ENCODE results near the gene HNRNPAB.

The HNRNPAB gene

GRCh38 chr5:178204182-178204934 is at the start of gene HNRNPAB:
Gene HNRNPAB, plus strand, starts transcription at chr5:178204533. Its CDS starts 305 bp downstream, at chr5:178204838.
- Mint-ChIP-seq H3K27me3 (no peaks in the 10 kb centered on the region), H3K27ac (peak within 1 kb of the TSS; percentile 100), H3K36me3 (peaks cover 24% of the 10 kb centered on the region), H3K4me1 (peaks cover 34% of the 10 kb centered on the region), H3K9me3 (no peaks in the 10 kb centered on the region), H3K4me3 (peak within 1 kb of the TSS; percentile 99)

DNA sequence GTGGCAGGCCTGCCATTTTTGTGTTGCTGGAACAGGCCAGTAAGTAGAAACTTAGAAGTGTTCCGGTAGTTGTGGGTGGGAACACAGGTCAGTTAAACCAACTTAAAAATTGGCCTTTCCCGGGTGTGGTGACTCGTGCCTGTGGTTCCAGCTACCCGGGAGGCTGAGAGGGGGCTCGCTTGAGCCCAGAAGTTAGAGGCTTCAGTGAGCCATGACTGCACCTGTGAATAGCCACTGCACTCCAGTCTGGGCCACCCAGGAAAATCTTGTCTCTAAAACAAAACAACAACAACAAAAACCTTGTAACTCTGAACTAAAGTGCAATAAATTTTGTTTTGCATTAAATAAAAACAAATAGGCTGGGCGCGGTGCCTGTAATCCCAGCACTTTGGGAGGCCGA is 49.3 kb upstream of the HNRNPAB start:
- H3K27ac Mint-ChIP-seq = no peak overlapping the region
- no peak overlapping the region for H3K4me3 Mint-ChIP-seq
- H3K36me3 Mint-ChIP-seq = peaks cover 11% of the 10 kb centered on the region
- no peaks in the 10 kb centered on the region for H3K9me3 Mint-ChIP-seq
- H3K27me3 Mint-ChIP-seq = no peaks in the 10 kb centered on the region
- H3K4me1 Mint-ChIP-seq = peaks cover 35% of the 10 kb centered on the region

DNA sequence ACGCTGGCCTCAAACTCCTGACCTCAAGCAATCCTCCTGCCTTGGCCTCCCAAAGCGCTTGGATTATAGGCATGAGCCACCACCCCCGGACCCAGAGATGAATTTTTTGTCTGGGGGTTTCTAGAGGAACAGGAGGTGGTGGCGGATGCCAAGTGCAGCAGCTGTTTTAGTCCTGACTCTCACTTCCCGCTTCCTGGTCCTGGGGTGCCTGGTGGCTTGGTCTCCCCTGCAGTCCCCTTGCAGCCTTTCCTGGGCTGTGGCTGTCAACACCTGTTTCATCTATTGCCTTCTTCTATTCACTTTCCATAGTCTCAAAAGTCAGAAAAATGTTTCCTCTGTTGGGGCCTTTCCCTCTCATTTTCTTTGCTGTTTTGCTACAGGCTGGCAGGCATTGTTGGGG is 44.2 kb upstream of the HNRNPAB start:
- H3K4me1 Mint-ChIP-seq = peaks cover 6% of the 10 kb centered on the region
- no peaks in the 10 kb centered on the region for H3K9me3 Mint-ChIP-seq
- H3K27me3 Mint-ChIP-seq = peaks cover 11% of the 10 kb centered on the region
- H3K27ac Mint-ChIP-seq = no peak overlapping the region
- H3K36me3 Mint-ChIP-seq = no peaks in the 10 kb centered on the region
- no peak overlapping the region for H3K4me3 Mint-ChIP-seq

DNA sequence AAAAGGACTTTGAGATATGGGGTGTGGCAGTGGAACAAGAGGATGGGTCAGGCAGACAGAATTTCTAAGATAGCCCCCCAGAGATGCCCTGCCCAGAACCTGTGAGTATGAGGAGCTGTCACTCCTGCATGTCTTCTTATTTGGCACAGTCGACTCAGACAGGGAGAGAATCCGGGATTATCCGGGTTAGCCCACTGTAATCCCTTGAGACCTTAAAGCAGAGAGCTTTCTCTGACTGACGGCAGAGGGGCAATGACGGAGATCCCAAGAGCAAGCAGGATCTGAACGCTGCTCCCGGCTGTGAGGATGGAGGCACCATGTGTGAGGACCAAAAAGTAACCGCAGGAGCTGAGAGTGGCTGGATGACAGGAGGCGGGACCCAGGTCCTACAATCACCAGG is 41.9 kb upstream of the HNRNPAB start:
- no peaks in the 10 kb centered on the region for H3K9me3 Mint-ChIP-seq
- peaks cover 11% of the 10 kb centered on the region for H3K27me3 Mint-ChIP-seq
- H3K4me3 Mint-ChIP-seq = no peak overlapping the region
- no peak overlapping the region for H3K27ac Mint-ChIP-seq
- H3K4me1 Mint-ChIP-seq = peaks cover 6% of the 10 kb centered on the region
- no peaks in the 10 kb centered on the region for H3K36me3 Mint-ChIP-seq

DNA sequence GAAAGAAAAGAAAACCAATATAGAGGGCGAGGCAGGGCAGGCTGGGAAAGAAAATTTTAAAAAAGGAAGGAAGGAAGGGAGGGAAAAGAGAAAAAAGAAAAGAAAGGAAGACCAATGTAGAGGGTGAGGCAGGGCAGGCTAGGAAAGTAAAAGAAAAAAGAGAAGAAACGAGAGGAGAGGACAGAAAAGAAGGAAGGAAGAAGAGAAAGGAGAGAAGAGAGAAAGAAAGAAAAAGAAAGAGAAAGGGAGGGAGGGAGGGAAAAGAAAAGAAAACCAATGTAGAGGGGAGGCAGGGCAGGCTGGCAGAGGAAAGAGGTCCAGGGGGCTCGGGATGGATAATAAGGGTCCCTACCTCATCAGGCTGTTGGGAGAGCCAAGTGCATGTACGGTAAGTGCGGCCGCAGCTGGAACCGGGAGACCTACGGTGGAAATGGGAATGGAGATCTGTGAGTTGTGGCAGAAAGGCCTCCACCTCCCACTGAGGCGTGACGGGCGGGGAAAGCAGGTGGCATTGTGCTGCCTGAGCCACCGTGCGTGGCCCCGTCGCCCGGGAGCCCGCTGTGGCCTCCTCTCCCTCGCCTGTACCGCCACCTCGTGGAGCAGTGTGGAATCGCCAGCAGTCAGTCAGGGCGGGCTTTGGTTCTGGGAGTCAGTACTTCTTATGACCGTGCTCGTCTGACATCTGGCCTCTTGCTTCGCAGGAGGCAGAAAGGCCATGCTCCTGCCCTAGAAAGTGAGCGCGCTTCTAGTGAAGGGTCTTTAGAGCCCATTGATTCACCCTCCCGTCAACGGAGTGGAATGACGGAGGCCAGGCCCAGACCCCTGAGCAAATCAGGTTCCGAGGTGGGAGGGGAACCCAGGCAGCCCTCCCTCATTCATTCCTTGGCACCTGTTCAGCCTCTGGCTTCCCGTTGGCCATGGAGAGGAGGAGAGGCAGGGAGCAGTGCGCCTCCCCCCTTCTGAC is 40.3 kb upstream of the HNRNPAB start:
- H3K27me3 Mint-ChIP-seq = peaks cover 11% of the 10 kb centered on the region
- no peaks in the 10 kb centered on the region for H3K36me3 Mint-ChIP-seq
- H3K27ac Mint-ChIP-seq = no peak overlapping the region
- peaks cover 6% of the 10 kb centered on the region for H3K4me1 Mint-ChIP-seq
- H3K4me3 Mint-ChIP-seq = peak overlapping the region; percentile 52
- H3K9me3 Mint-ChIP-seq = no peaks in the 10 kb centered on the region

DNA sequence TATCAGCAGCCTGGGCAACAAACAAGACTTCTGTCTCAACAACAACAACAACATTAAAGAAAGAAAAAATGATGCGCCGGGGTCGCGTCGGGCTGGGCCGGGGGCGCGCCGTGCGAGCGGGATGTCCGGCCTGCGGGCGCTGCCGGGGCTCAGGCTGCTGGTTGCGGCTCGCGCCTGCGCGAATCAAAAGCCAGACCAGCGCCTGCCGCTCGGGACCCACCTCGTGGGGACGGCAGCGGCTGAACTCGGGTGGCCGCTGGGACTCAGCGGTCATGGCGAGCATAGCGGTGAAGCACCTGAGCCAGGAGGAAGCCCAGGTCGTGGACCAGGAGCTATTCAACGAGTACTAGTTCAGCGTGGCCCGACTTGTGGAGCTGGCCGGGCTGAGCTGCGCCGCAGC is 38.8 kb upstream of the HNRNPAB start:
- Mint-ChIP-seq H3K27ac (no peak overlapping the region), H3K27me3 (peaks cover 11% of the 10 kb centered on the region)

DNA sequence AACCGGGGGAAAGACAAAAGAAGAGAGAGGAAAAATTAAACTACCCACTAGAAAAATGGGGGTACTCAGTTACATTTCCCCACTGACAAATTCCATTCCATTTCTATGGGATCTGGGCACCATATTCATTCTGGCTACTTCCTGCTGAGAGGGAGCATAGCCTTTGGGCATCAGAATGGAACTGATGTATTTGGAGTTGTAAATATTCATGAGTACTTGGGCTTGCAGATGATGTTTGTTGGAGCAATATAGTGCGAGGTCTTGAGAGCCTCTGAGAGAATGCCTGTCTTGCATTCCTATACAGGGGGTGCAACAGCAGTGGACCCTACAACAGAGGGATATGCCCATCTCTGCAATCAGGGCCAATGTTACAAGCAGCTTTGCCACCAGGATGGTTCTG is 33.9 kb upstream of the HNRNPAB start:
- Mint-ChIP-seq H3K9me3 (no peaks in the 10 kb centered on the region), H3K27me3 (no peaks in the 10 kb centered on the region), H3K27ac (no peak overlapping the region), H3K4me3 (no peak overlapping the region), H3K4me1 (no peaks in the 10 kb centered on the region), H3K36me3 (no peaks in the 10 kb centered on the region)

More for the DNA sequence above, 38.8 kb upstream of the HNRNPAB start:
- Mint-ChIP-seq H3K4me3 (no peak overlapping the region), H3K4me1 (peaks cover 6% of the 10 kb centered on the region), H3K36me3 (no peaks in the 10 kb centered on the region), H3K9me3 (no peaks in the 10 kb centered on the region)

GRCh38 chr5:178174456-178174855 is 29.9 kb upstream of the HNRNPAB start:
- Mint-ChIP-seq H3K27ac (no peak overlapping the region), H3K27me3 (no peaks in the 10 kb centered on the region), H3K4me3 (no peak overlapping the region), H3K4me1 (no peaks in the 10 kb centered on the region), H3K9me3 (no peaks in the 10 kb centered on the region), H3K36me3 (no peaks in the 10 kb centered on the region)

- no peaks in the 10 kb centered on the region for H3K4me1 Mint-ChIP-seq
- no peak overlapping the region for H3K4me3 Mint-ChIP-seq
- no peak overlapping the region for H3K27ac Mint-ChIP-seq
- no peaks in the 10 kb centered on the region for H3K9me3 Mint-ChIP-seq
- H3K27me3 Mint-ChIP-seq = peaks cover 2% of the 10 kb centered on the region
- H3K36me3 Mint-ChIP-seq = no peaks in the 10 kb centered on the region
These were observed 27.5 kb upstream of the HNRNPAB start for GRCh38 chr5:178176791-178177190.

- H3K4me3 Mint-ChIP-seq = no peak overlapping the region
These were observed 26.8 kb upstream of the HNRNPAB start for GRCh38 chr5:178177569-178177968.

DNA sequence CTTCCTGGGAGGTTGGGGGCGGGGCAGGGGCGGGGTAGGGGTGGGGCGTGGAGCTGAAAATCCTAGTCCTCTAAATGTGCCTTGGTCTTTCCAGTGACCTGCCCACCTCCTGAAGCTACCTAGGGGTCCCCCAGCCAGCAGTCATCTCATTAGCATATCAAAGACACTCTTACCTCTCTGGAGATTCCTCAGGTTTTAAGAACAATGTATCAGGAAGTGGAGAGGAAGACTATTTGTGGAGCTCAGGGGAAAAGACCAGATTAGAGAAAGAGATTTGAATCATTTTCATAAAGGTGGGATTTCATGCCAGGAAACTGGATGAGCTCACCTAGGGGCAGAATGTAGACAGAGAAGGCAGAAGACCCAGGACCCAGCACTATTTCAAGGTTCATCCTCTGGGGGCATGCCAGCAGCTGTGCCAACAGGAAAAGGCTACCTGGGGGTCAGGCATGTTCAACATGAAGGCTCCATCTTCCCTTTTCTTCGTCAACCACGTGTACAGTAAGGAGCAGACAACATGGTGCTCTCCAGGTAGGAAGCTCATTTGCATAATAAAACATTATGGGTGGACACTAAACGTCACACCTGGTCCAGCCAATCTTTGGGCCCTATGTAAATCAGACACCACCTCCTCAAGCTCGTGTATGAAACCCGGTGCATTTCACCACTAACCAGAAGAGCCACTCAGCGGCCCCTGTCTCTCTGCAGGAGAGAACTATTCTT is 24.0 kb upstream of the HNRNPAB start:
- Mint-ChIP-seq H3K27me3 (peaks cover 2% of the 10 kb centered on the region), H3K4me1 (peaks cover 8% of the 10 kb centered on the region), H3K9me3 (no peaks in the 10 kb centered on the region), H3K4me3 (no peak overlapping the region), H3K27ac (no peak overlapping the region), H3K36me3 (no peaks in the 10 kb centered on the region)

More at GRCh38 chr5:178177569-178177968, 26.8 kb upstream of the HNRNPAB start:
- H3K4me1 Mint-ChIP-seq = peaks cover 7% of the 10 kb centered on the region
- no peaks in the 10 kb centered on the region for H3K36me3 Mint-ChIP-seq
- no peaks in the 10 kb centered on the region for H3K9me3 Mint-ChIP-seq
- peaks cover 2% of the 10 kb centered on the region for H3K27me3 Mint-ChIP-seq
- no peak overlapping the region for H3K27ac Mint-ChIP-seq

DNA sequence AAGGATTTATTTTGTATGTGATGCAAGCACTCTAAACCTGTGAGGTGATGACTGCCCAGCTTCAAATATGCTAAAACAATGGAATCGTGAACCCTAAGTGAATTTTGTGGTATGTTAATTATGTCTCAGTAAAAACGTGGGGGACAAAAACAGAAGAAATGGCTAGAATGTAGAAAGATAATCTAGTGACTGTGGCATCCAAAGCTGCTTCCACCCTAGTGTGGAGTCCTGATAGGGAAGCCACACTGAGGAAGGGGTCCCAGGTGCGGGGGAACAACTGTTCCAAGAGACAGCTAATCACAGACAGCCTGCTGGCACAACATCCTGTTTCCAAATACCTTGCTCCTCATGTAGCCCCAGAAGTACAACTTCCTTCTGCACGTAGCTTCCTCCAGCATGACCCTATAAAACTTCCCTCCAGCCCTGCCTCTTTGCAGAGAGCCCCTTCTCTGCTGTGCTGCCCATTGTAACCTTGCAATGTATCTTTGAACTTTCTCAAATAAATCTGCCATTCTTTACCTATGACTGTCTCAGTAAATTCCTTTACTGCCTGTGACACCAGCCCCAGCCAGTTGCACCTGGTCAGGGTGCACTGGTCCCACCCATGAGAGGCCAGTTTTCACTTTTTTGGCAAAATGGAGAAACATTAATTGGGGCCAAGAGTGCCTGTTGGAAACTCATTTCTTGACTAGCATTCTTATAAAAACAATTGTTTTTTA is 22.0 kb upstream of the HNRNPAB start:
- Mint-ChIP-seq H3K27me3 (peaks cover 2% of the 10 kb centered on the region), H3K4me1 (peaks cover 8% of the 10 kb centered on the region), H3K4me3 (no peak overlapping the region), H3K9me3 (no peaks in the 10 kb centered on the region), H3K36me3 (no peaks in the 10 kb centered on the region), H3K27ac (no peak overlapping the region)

DNA sequence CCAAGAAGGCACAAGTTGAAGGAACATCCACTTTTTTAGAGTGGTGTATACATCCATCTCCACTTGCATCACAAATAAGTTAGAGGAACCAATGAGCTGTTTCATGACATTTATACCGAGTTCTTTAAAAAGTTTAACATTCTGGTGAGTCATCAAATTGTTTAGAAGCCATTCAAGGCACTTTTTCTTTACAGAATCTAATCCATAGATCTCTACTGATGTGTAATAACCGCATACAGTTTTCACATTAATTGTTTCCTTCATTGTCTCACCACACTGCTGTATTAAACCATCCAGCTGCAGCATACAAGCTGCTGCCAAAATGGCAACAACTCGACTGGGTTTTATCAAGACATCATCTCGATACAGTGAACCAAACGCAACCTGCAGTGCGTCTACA is 17.9 kb upstream of the HNRNPAB start:
- Mint-ChIP-seq H3K9me3 (no peaks in the 10 kb centered on the region), H3K4me1 (peaks cover 8% of the 10 kb centered on the region), H3K27me3 (peaks cover 3% of the 10 kb centered on the region), H3K4me3 (no peak overlapping the region), H3K27ac (no peak overlapping the region), H3K36me3 (no peaks in the 10 kb centered on the region)

- peaks cover 3% of the 10 kb centered on the region for H3K27me3 Mint-ChIP-seq
- no peaks in the 10 kb centered on the region for H3K36me3 Mint-ChIP-seq
- H3K4me1 Mint-ChIP-seq = peaks cover 6% of the 10 kb centered on the region
- no peak within 1 kb of the TSS for H3K27ac Mint-ChIP-seq
- no peak within 1 kb of the TSS for H3K4me3 Mint-ChIP-seq
- no peaks in the 10 kb centered on the region for H3K9me3 Mint-ChIP-seq
These were observed 17.3 kb upstream of the HNRNPAB start, which contains the start of gene GMCL2 for GRCh38 chr5:178187014-178187413. Gene GMCL2, minus strand, starts transcription at chr5:178187371. Its CDS starts 72 bp downstream, at chr5:178187299.

- Mint-ChIP-seq H3K4me1 (peaks cover 9% of the 10 kb centered on the region), H3K27ac (peak overlapping the region; percentile 2), H3K27me3 (peaks cover 7% of the 10 kb centered on the region), H3K9me3 (no peaks in the 10 kb centered on the region), H3K36me3 (peaks cover 2% of the 10 kb centered on the region), H3K4me3 (no peak overlapping the region)
These were observed 14.9 kb upstream of the HNRNPAB start for GRCh38 chr5:178189433-178189832.
